Fibroblast of the aortic adventitia (primary cell): Measurements from ENCODE around the gene OR7A5. TPM values are rescaled to one million over a fixed set of nuclear protein-coding genes. Genes with fewer than 3 reads are reported as not detected.
"Not testable (repeated sequence)": the region's sequence is repeated elsewhere in the genome, so short reads cannot be mapped to it uniquely, and the experiment has no call there.

Experiments
- DNase-seq: peaks from one replicate; pipeline ENCODE4 v3.0.0-alpha.2; 2010; ENCODE audit warnings: low read depth
- H3K4me3 ChIP-seq: 2 replicates; pipeline ENCODE4 v1.5.1; 2011; ENCODE audit warnings: low read depth, mild to moderate bottlenecking, control low read depth, low read length, moderate library complexity
- CTCF ChIP-seq: IDR thresholded peaks from 2 replicates; pipeline ENCODE4 v1.5.1; 2011; ENCODE audit warnings: mild to moderate bottlenecking, low read length, control low read depth, inconsistent platforms; ENCODE audit not compliant: insufficient read depth
- total RNA-seq: library from RNA; depleted of rRNA; stranded (reverse); fragments of >200 nt; gene quantifications from 2 replicates; pipeline ENCODE4 v1.2.3, GENCODE V29; 2012; ENCODE audit warnings: low replicate concordance

The OR7A5 gene
- total RNA-seq, 1 donor, result not detected

GRCh38 chr19:14814982-14815652, 19.9 kb downstream of the OR7A5 start:
- H3K4me3 ChIP-seq, result no peak overlapping the region
- DNase-seq, result no peak
- TF ChIP-seq CTCF, result no peak

DNA sequence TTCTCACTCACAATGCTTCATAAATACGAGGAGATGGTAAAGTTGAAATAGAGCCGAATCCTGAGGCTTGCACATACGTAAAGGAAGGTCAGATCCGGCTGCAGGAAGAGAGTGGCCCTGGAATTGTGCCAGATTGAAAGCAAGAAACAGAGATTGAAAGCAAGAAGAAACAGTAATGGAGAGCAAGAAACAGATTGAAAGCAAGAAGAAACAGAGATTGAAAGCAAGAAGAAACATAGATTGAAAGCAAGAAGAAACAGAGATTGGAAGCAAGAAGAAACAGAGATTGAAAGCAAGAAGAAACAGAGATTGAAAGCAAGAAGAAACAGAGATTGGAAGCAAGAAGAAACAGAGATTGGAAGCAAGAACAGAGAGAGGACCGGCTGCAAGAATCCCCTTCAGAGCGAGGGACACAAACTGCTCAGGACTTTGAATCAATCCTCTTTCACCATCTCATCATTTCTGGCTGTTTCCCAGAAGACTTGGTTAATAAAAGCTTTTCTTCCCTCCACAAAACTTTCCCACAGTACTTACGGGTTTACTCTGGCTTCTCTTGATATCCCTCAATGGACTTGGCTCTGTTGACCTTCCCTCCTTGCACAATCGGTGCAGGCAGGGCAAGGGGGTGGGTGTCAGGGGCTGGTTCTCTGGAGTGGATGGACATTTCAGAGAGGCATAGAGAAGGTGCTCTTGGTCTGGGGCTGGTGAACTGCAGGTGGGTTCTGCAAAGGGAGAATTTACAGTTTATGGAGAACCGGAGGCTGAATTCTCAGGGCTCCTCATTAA, 25.5 kb downstream of the OR7A5 start:
- no peak for TF ChIP-seq CTCF
- H3K4me3 ChIP-seq, result no peak overlapping the region
- no peak for DNase-seq

GRCh38 chr19:14804765-14805164, 30.2 kb downstream of the OR7A5 start:
- DNase-seq, result no peak

DNA sequence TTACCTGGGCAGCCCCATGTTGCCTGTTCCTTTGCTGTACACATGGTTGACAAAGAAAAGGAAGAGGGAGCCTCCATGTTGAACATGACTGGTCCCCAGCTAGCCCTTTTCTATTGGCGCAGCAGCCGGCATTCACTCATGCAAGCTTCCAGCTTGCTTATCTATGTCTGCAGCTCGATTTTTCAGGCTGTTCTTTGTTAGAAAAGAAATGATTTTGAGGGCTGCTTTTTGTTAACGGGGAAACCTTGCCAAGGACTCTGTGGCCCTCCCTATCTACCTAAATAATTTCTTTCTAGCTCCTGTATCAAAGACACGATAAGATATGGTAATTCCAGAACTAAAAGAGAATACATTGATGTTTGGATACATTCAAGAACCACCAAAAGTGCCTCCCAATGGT, 36.2 kb downstream of the OR7A5 start:
- no peak overlapping the region for H3K4me3 ChIP-seq
- no peak for TF ChIP-seq CTCF
- DNase-seq, result no peak

More at GRCh38 chr19:14804765-14805164, 30.2 kb downstream of the OR7A5 start:
- H3K4me3 ChIP-seq, result no peak overlapping the region
- TF ChIP-seq CTCF, result no peak

GRCh38 chr19:14796021-14796420, 39.0 kb downstream of the OR7A5 start:
- H3K4me3 ChIP-seq, result no peak overlapping the region
- no peak for DNase-seq
- no peak for TF ChIP-seq CTCF

GRCh38 chr19:14795078-14795721, 39.8 kb downstream of the OR7A5 start:
- H3K4me3 ChIP-seq, result no peak overlapping the region
- no peak for TF ChIP-seq CTCF
- no peak for DNase-seq

- DNase-seq, H3K4me3 ChIP-seq: not testable (repeated sequence)
Measured at GRCh38 chr19:14792250-14792649, 42.7 kb downstream of the OR7A5 start.
